ENCODE data around the gene SNX24. TPM values are rescaled to one million over a fixed set of nuclear protein-coding genes. Genes with fewer than 3 reads are reported as not detected.

The SNX24 gene
- total and polyA plus RNA-seq, 2 of the 4 experiments (the other 2 are of a cell fraction): 13.8 to 15.0 TPM

GRCh38 chr5:123001808-123002207 is 156.4 kb downstream of the SNX24 start:
- DNase-seq: no peak
- H3K9ac ChIP-seq (ENCODE audit: low read depth, low read length): no peak overlapping the region
- no peak overlapping the region for H4K5ac ChIP-seq (ENCODE audit: low read depth, low read length)
- H2AK5ac ChIP-seq (ENCODE audit: low read depth, low read length): no peak overlapping the region
- no TSS peak for BruUV-seq (replicated peaks)
- no peak overlapping the region for H3K14ac ChIP-seq (replicated peaks; ENCODE audit: low read depth, low read length)
- no peaks in the 10 kb centered on the region for H3K9me3 ChIP-seq (ENCODE audit: control insufficient read depth, insufficient read depth, low read length)
- no peak overlapping the region for H3K4me2 ChIP-seq (ENCODE audit: low read depth, low read length)
- WGBS, 2 experiments (ENCODE audit: extremely low coverage in 2 of 2, insufficient read length in 1 of 2): 62% methylated on average over 3 of the region's 7 CpGs; no CpG with 5 or more reads in 1 of the 2 experiments
- H3K36me3 ChIP-seq (ENCODE audit: control insufficient read depth, insufficient read depth, low read length): 0 out of 2 replicates have a peak, but pooled peaks cover 1% of the 10 kb centered on the region
- TF ChIP-seq RFX5 (IDR thresholded peaks at IDR 0.05; ENCODE audit: low read depth, low read length) (no peak), USF2 (IDR thresholded peaks at IDR 0.05; ENCODE audit: low read depth, low read length) (no peak), POLR2A (IDR thresholded peaks at IDR 0.05; ENCODE audit: low read depth, low read length) (no peak), MAZ (IDR thresholded peaks at IDR 0.05; ENCODE audit: borderline replicate concordance, low read depth, low read length) (no peak), FOS (IDR thresholded peaks at IDR 0.05; ENCODE audit: low read depth, low read length) (no peak), CTCF (conservative IDR thresholded peaks at IDR 0.05; ENCODE audit: low read depth, low read length) (no peak), CEBPB (IDR thresholded peaks at IDR 0.05; ENCODE audit: low read depth, low read length) (no peak), MAFK (IDR thresholded peaks at IDR 0.05; ENCODE audit: low read depth, low read length) (no peak), BHLHE40 (IDR thresholded peaks at IDR 0.05; ENCODE audit: low read depth, low read length) (no peak)
- ATAC-seq (ENCODE audit: low read depth): no peak
- H3K27me3 ChIP-seq (ENCODE audit: control insufficient read depth, insufficient read depth, low read length): no peaks in the 10 kb centered on the region
- no peak overlapping the region for H3K4me3 ChIP-seq (ENCODE audit: insufficient read depth, low read depth, low read length)
- no peak overlapping the region for H3K27ac ChIP-seq (ENCODE audit: insufficient read depth, low read length)
- POLR2A ChIA-PET (ENCODE audit: unreplicated experiment): no interaction called here
- no peak overlapping the region for H3K18ac ChIP-seq (ENCODE audit: low read depth, low read length)
- no peak overlapping the region for H2BK20ac ChIP-seq (ENCODE audit: low read depth, low read length)
- no peak overlapping the region for H4K91ac ChIP-seq (ENCODE audit: insufficient read depth, low read depth, low read length)
- no peak overlapping the region for H2BK15ac ChIP-seq (ENCODE audit: low read depth, low read length)
- dilution Hi-C loops (cut with HindIII; ENCODE audit: low sequenced_read_pairs, unreplicated experiment): no loop called here
- no peaks in the 10 kb centered on the region for H4K20me1 ChIP-seq (ENCODE audit: insufficient read depth, low read length)
- no peak overlapping the region for H4K8ac ChIP-seq (ENCODE audit: low read depth in 2 of 2, low read length in 2 of 2)
- no peak overlapping the region for H2BK120ac ChIP-seq (ENCODE audit: low read depth, low read length)
- H2AFZ ChIP-seq (replicated peaks; ENCODE audit: low read length, poor library complexity): no peak overlapping the region
- 0 out of 2 replicates have a peak, but pooled peaks cover 6% of the 10 kb centered on the region for H3K9me1 ChIP-seq (ENCODE audit: insufficient read depth, low read length)
- H3K4ac ChIP-seq (ENCODE audit: low read depth, low read length): no peak overlapping the region
- no peaks in the 10 kb centered on the region for H3K4me1 ChIP-seq (ENCODE audit: control insufficient read depth, insufficient read depth, low read length)
- H2BK5ac ChIP-seq (ENCODE audit: low read depth, low read length, poor library complexity, severe bottlenecking): no peak overlapping the region
- H2AK9ac ChIP-seq (replicated peaks; ENCODE audit: low read depth, low read length, poor library complexity): no peak overlapping the region
- CTCF ChIA-PET: no interaction called here
- in situ Hi-C loops (cut with MboI; ENCODE audit: low sequenced_read_pairs): no loop called here
- no peaks in the 10 kb centered on the region for H3K79me1 ChIP-seq (ENCODE audit: low read depth in 1 of 2, low read length in 2 of 2)
- no peak overlapping the region for H3K23ac ChIP-seq (ENCODE audit: low read depth, low read length)
- H3K56ac ChIP-seq (ENCODE audit: extremely low read depth, insufficient read depth, low read length): no peak overlapping the region
- intact Hi-C loops (cut with micrococcal nuclease): no loop called here
